ENCODE results near the gene JAKMIP1.

- no peak for TF ChIP-seq CTCF (IDR thresholded peaks at IDR 0.05)
- TF ChIP-seq EP300 (IDR thresholded peaks at IDR 0.05) = no peak
Observed at GRCh38 chr4:6194458-6195195, 5.7 kb downstream of the JAKMIP1 start.
